K562 (cell line): ENCODE data around the gene HADH. TPM values are rescaled to one million over a fixed set of nuclear protein-coding genes. Genes with fewer than 3 reads are reported as not detected.

ENCODE experiments used
- COPS2 ChIP-seq: fragments of 450-650 bp; conservative IDR thresholded peaks from 2 replicates; pipeline ENCODE4 v1.6.1; 2016; ENCODE audit warnings: mild to moderate bottlenecking, moderate library complexity
- FIP1L1 ChIP-seq: fragments of 200-400 bp; formaldehyde crosslinking; IDR thresholded peaks from 2 replicates; pipeline ENCODE4 v1.6.1; 2018; ENCODE audit warnings: mild to moderate bottlenecking, low read depth, low read length; ENCODE audit not compliant: poor library complexity, severe bottlenecking
- HMG20B ChIP-seq: fragments of 250-450 bp; sonication (Bioruptor Pico); IDR thresholded peaks from 2 replicates; pipeline ENCODE4 v1.5.0; 2021; ENCODE audit warnings: mild to moderate bottlenecking
- IFI16 ChIP-seq: fragments of 250-450 bp; sonication (Bioruptor Pico); IDR thresholded peaks from 2 replicates; pipeline ENCODE4 v2.1.2; 2022; ENCODE audit warnings: mild to moderate bottlenecking, inconsistent platforms
- NR2C1 ChIP-seq, 2 experiments: fragments of 450-650 bp; IDR thresholded peaks; 2 replicates each; pipeline ENCODE4 v1.6.1; 2017; ENCODE audit warnings: mild to moderate bottlenecking in 2 of 2, antibody characterized with exemption in 1 of 2, inconsistent platforms in 1 of 2, missing compliant biosample characterization in 1 of 2, missing genetic modification characterization in 1 of 2
- NR2C2 ChIP-seq, 2 experiments: fragments of 200-800 bp in 1 of 2; sonication (Bioruptor generic) in 1 of 2; sonication (generic) in 1 of 2; formaldehyde crosslinking in 1 of 2; IDR thresholded peaks; 2 replicates each; pipeline versions ENCODE4 v1.6.1 to v1.8.0; 2016 to 2022; ENCODE audit warnings: mild to moderate bottlenecking in 1 of 2, missing compliant biosample characterization in 1 of 2, missing genetic modification characterization in 1 of 2, missing genetic modification reagents in 1 of 2
- RAD21 ChIP-seq, 2 experiments: fragments of 250-450 bp in 1 of 2; fragments of 450-650 bp in 1 of 2; sonication (Bioruptor Pico) in 1 of 2; formaldehyde crosslinking in 1 of 2; IDR thresholded peaks in 1 of 2; conservative IDR thresholded peaks in 1 of 2; 2 replicates each; pipeline versions ENCODE4 v1.4.0 to v1.8.0; 2020 to 2022; ENCODE audit warnings: mild to moderate bottlenecking in 2 of 2, moderate library complexity in 1 of 2
- STAT5A ChIP-seq: IDR thresholded peaks from 2 replicates; pipeline ENCODE4 v1.6.1; 2012; ENCODE audit warnings: low read length, inconsistent platforms, borderline replicate concordance
- ZNF316 ChIP-seq: fragments of 450-650 bp; IDR thresholded peaks from 2 replicates; pipeline ENCODE4 v1.6.1; 2016
- polyA plus RNA-seq, 8 experiments: library from polyadenylated mRNA; depleted of rRNA in 4 of 8; stranded (reverse) in 5 of 8; unstranded in 3 of 8; fragments of >200 nt; fragmentation: Nextera tagmentation in 2 of 8; fragmentation: Illumina TruSeq in 1 of 8; extraction: Ambion mirVana in 2 of 8; extraction: Trizol in 1 of 8; gene quantifications; 2 replicates each; pipeline versions ENCODE4 v1.2.1 to v1.2.3, GENCODE V29; 2011 to 2014; ENCODE audit warnings: inconsistent platforms in 1 of 8, missing spikeins in 1 of 8
- total RNA-seq, 7 experiments: library from RNA; depleted of rRNA in 6 of 7; stranded (reverse); fragments of >200 nt in 6 of 7; fragmentation: Illumina TruSeq in 2 of 7; extraction: Trizol in 2 of 7; gene quantifications; 2 replicates each; pipeline versions ENCODE4 v1.2.1 to v1.2.3, GENCODE V29; 2011 to 2021; ENCODE audit warnings: low replicate concordance in 1 of 7
- TF ChIP-seq, protein P1 (sequence below): sonication (generic); formaldehyde crosslinking; IDR thresholded peaks from 2 replicates; pipeline ENCODE4 v1.8.0; 2022; ENCODE audit warnings: missing genetic modification reagents, mild to moderate bottlenecking, borderline replicate concordance
- TF ChIP-seq, protein P2 (sequence below): fragments of 450-650 bp; formaldehyde crosslinking; conservative IDR thresholded peaks from 2 replicates; pipeline ENCODE4 v1.4.0; 2022; ENCODE audit warnings: mild to moderate bottlenecking, missing genetic modification characterization
- TF ChIP-seq, protein P3 (sequence below): sonication (generic); formaldehyde crosslinking; IDR thresholded peaks from 2 replicates; pipeline ENCODE4 v1.8.0; 2023; ENCODE audit warnings: missing genetic modification reagents, mild to moderate bottlenecking, borderline replicate concordance
- TF ChIP-seq, protein P4 (sequence below): fragments of 250-450 bp; sonication (Bioruptor Pico); IDR thresholded peaks from 2 replicates; pipeline ENCODE4 v1.4.0; 2020; ENCODE audit warnings: mild to moderate bottlenecking, moderate library complexity

Gene HADH
- total and polyA plus RNA-seq, 9 of the 15 experiments (the other 6 are each of a cell fraction or from before 2014, with no cell fraction given), result 9.4 to 73.3 (median 32.8) TPM

DNA sequence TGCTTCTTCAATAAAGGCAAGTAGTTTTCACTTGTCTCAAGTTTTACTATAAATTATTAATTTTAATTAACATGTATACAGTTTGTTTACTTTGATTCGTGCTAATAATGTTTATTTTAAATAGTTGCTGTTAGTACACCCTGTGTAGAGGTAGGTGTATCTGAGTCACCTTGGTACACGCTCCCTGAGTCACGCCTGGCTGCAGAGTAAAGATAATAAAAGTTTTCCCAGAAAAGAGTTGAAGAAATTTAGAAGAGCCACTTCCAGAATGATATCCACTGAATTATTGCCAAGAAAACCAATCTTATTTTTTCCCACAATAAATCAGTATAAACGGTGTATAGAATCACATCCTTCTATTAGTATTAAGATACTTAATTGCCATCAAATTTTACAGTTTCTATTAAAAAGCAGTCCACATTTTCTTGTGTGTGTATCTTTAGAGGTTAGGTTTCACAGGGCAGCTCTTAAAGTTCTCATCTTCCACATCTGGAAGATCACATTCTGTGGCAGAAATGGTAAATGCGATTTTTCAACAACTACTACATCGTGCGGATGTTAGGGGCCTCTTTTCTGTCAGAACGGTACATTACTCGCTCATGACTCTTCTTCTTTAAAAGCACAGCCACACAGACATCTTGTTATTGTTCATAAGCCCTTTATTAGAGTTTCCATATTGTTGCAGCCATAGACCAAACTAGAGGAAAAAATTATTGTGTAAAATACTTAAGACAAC is 55.4 kb downstream of the HADH start (continued):
- TF ChIP-seq, protein P1, sequence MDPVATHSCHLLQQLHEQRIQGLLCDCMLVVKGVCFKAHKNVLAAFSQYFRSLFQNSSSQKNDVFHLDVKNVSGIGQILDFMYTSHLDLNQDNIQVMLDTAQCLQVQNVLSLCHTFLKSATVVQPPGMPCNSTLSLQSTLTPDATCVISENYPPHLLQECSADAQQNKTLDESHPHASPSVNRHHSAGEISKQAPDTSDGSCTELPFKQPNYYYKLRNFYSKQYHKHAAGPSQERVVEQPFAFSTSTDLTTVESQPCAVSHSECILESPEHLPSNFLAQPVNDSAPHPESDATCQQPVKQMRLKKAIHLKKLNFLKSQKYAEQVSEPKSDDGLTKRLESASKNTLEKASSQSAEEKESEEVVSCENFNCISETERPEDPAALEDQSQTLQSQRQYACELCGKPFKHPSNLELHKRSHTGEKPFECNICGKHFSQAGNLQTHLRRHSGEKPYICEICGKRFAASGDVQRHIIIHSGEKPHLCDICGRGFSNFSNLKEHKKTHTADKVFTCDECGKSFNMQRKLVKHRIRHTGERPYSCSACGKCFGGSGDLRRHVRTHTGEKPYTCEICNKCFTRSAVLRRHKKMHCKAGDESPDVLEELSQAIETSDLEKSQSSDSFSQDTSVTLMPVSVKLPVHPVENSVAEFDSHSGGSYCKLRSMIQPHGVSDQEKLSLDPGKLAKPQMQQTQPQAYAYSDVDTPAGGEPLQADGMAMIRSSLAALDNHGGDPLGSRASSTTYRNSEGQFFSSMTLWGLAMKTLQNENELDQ (CRISPR knock-in tag), result no peak
- TF ChIP-seq NR2C2 (CRISPR knock-in tag; IDR thresholded peaks at IDR 0.05), result no peak
- TF ChIP-seq NR2C2 (tag; IDR thresholded peaks at IDR 0.05), result no peak
- TF ChIP-seq ZNF316, result no peak
- TF ChIP-seq, protein P2, sequence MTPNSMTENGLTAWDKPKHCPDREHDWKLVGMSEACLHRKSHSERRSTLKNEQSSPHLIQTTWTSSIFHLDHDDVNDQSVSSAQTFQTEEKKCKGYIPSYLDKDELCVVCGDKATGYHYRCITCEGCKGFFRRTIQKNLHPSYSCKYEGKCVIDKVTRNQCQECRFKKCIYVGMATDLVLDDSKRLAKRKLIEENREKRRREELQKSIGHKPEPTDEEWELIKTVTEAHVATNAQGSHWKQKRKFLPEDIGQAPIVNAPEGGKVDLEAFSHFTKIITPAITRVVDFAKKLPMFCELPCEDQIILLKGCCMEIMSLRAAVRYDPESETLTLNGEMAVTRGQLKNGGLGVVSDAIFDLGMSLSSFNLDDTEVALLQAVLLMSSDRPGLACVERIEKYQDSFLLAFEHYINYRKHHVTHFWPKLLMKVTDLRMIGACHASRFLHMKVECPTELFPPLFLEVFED (CRISPR knock-in tag), result no peak
- no peak for TF ChIP-seq RAD21 (CRISPR knock-in tag; conservative IDR thresholded peaks at IDR 0.05 in 1 of 2, IDR thresholded peaks at IDR 0.05 in 1 of 2)
- TF ChIP-seq, protein P3, sequence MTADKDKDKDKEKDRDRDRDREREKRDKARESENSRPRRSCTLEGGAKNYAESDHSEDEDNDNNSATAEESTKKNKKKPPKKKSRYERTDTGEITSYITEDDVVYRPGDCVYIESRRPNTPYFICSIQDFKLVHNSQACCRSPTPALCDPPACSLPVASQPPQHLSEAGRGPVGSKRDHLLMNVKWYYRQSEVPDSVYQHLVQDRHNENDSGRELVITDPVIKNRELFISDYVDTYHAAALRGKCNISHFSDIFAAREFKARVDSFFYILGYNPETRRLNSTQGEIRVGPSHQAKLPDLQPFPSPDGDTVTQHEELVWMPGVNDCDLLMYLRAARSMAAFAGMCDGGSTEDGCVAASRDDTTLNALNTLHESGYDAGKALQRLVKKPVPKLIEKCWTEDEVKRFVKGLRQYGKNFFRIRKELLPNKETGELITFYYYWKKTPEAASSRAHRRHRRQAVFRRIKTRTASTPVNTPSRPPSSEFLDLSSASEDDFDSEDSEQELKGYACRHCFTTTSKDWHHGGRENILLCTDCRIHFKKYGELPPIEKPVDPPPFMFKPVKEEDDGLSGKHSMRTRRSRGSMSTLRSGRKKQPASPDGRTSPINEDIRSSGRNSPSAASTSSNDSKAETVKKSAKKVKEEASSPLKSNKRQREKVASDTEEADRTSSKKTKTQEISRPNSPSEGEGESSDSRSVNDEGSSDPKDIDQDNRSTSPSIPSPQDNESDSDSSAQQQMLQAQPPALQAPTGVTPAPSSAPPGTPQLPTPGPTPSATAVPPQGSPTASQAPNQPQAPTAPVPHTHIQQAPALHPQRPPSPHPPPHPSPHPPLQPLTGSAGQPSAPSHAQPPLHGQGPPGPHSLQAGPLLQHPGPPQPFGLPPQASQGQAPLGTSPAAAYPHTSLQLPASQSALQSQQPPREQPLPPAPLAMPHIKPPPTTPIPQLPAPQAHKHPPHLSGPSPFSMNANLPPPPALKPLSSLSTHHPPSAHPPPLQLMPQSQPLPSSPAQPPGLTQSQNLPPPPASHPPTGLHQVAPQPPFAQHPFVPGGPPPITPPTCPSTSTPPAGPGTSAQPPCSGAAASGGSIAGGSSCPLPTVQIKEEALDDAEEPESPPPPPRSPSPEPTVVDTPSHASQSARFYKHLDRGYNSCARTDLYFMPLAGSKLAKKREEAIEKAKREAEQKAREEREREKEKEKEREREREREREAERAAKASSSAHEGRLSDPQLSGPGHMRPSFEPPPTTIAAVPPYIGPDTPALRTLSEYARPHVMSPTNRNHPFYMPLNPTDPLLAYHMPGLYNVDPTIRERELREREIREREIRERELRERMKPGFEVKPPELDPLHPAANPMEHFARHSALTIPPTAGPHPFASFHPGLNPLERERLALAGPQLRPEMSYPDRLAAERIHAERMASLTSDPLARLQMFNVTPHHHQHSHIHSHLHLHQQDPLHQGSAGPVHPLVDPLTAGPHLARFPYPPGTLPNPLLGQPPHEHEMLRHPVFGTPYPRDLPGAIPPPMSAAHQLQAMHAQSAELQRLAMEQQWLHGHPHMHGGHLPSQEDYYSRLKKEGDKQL (CRISPR knock-in tag), result no peak
- TF ChIP-seq NR2C1 (IDR thresholded peaks at IDR 0.05), result no peak
- TF ChIP-seq NR2C1 (tag; IDR thresholded peaks at IDR 0.05), result no peak
- TF ChIP-seq, protein P4, sequence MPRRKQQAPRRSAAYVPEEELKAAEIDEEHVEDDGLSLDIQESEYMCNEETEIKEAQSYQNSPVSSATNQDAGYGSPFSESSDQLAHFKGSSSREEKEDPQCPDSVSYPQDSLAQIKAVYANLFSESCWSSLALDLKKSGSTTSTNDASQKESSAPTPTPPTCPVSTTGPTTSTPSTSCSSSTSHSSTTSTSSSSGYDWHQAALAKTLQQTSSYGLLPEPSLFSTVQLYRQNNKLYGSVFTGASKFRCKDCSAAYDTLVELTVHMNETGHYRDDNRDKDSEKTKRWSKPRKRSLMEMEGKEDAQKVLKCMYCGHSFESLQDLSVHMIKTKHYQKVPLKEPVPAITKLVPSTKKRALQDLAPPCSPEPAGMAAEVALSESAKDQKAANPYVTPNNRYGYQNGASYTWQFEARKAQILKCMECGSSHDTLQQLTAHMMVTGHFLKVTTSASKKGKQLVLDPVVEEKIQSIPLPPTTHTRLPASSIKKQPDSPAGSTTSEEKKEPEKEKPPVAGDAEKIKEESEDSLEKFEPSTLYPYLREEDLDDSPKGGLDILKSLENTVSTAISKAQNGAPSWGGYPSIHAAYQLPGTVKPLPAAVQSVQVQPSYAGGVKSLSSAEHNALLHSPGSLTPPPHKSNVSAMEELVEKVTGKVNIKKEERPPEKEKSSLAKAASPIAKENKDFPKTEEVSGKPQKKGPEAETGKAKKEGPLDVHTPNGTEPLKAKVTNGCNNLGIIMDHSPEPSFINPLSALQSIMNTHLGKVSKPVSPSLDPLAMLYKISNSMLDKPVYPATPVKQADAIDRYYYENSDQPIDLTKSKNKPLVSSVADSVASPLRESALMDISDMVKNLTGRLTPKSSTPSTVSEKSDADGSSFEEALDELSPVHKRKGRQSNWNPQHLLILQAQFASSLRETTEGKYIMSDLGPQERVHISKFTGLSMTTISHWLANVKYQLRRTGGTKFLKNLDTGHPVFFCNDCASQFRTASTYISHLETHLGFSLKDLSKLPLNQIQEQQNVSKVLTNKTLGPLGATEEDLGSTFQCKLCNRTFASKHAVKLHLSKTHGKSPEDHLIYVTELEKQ (CRISPR knock-in tag), result no peak
- TF ChIP-seq HMG20B, result no peak
- TF ChIP-seq STAT5A, result peak; percentile 77
- no peak for TF ChIP-seq IFI16 (CRISPR knock-in tag)
- no peak for TF ChIP-seq FIP1L1
- TF ChIP-seq COPS2, result no peak
